ENCODE results near the gene FXR2.
"Not testable (repeated sequence)": the region's sequence is repeated elsewhere in the genome, so short reads cannot be mapped to it uniquely, and the experiment has no call there.

Gene FXR2

GRCh38 chr17:7614425-7615264 lies at the start of gene FXR2:
TSS of gene FXR2 (minus strand) at chr17:7614897. CDS start at chr17:7614532, 365 bp downstream.
- TF ChIP-seq POLR2A (IDR thresholded peaks at IDR 0.05; ENCODE audit: low read depth, low read length): peak; percentile 67
- DNase-seq (ENCODE audit: insufficient read length, low spot score) (peak; percentile 87), FAIRE-seq (no peak)

- DNase-seq (ENCODE audit: insufficient read length, low spot score): no peak
- FAIRE-seq: no peak
- TF ChIP-seq POLR2A (IDR thresholded peaks at IDR 0.05; ENCODE audit: low read depth, low read length): no peak
Observed at GRCh38 chr17:7656958-7657609, 42.4 kb upstream of the FXR2 start.

- DNase-seq (ENCODE audit: insufficient read length, low spot score) (no peak), FAIRE-seq (no peak)
- no peak for TF ChIP-seq POLR2A (IDR thresholded peaks at IDR 0.05; ENCODE audit: low read depth, low read length)
Observed at GRCh38 chr17:7655541-7655840, 40.8 kb upstream of the FXR2 start.

GRCh38 chr17:7654832-7655540 lies 40.3 kb upstream of the FXR2 start:
- FAIRE-seq: no peak
- no peak for DNase-seq (ENCODE audit: insufficient read length, low spot score)
- no peak for TF ChIP-seq POLR2A (IDR thresholded peaks at IDR 0.05; ENCODE audit: low read depth, low read length)

- no peak for FAIRE-seq
Observed at GRCh38 chr17:7652388-7653356, 38.0 kb upstream of the FXR2 start.

GRCh38 chr17:7651665-7652387 lies 37.1 kb upstream of the FXR2 start:
- no peak for TF ChIP-seq POLR2A (IDR thresholded peaks at IDR 0.05; ENCODE audit: low read depth, low read length)
- FAIRE-seq (no peak), DNase-seq (ENCODE audit: insufficient read length, low spot score) (no peak)

More at GRCh38 chr17:7652388-7653356, 38.0 kb upstream of the FXR2 start:
- no peak for TF ChIP-seq POLR2A (IDR thresholded peaks at IDR 0.05; ENCODE audit: low read depth, low read length)
- no peak for DNase-seq (ENCODE audit: insufficient read length, low spot score)

- no peak for TF ChIP-seq POLR2A (IDR thresholded peaks at IDR 0.05; ENCODE audit: low read depth, low read length)
- FAIRE-seq (no peak), DNase-seq (ENCODE audit: insufficient read length, low spot score) (no peak)
Observed at GRCh38 chr17:7651097-7651664, 36.5 kb upstream of the FXR2 start.

- no peak for TF ChIP-seq POLR2A (IDR thresholded peaks at IDR 0.05; ENCODE audit: low read depth, low read length)
- no peak for FAIRE-seq
- DNase-seq (ENCODE audit: insufficient read length, low spot score): no peak
Observed at GRCh38 chr17:7650509-7651096, 35.9 kb upstream of the FXR2 start, which contains the start of gene ATP1B2. TSS of gene ATP1B2 (plus strand) at chr17:7650926. CDS start at chr17:7651519, 593 bp downstream.

- DNase-seq (ENCODE audit: insufficient read length, low spot score) (no peak), FAIRE-seq (no peak)
- TF ChIP-seq POLR2A (IDR thresholded peaks at IDR 0.05; ENCODE audit: low read depth, low read length): no peak
Observed at GRCh38 chr17:7647018-7647417, 32.3 kb upstream of the FXR2 start.

GRCh38 chr17:7646457-7646856 lies 31.8 kb upstream of the FXR2 start:
- no peak for DNase-seq (ENCODE audit: insufficient read length, low spot score)
- no peak for FAIRE-seq
- TF ChIP-seq POLR2A (IDR thresholded peaks at IDR 0.05; ENCODE audit: low read depth, low read length): no peak

- no peak for FAIRE-seq
- no peak for TF ChIP-seq POLR2A (IDR thresholded peaks at IDR 0.05; ENCODE audit: low read depth, low read length)
- DNase-seq (ENCODE audit: insufficient read length, low spot score): no peak
Observed at GRCh38 chr17:7644775-7645174, 30.1 kb upstream of the FXR2 start.

GRCh38 chr17:7641635-7642034 lies 26.9 kb upstream of the FXR2 start:
- not testable (repeated sequence) for DNase-seq (ENCODE audit: insufficient read length, low spot score); FAIRE-seq
